ENCODE results near the gene ZSWIM6. TPM values are rescaled to one million over a fixed set of nuclear protein-coding genes. Genes with fewer than 3 reads are reported as not detected.

ZSWIM6 gene
- total RNA-seq, 1 experiment from 2014 or later = 4.2 TPM

- H2AFZ ChIP-seq (ENCODE audit: low read length) = no peak overlapping the region
- H3K27ac ChIP-seq (ENCODE audit: low read length) = no peak overlapping the region
- H3K27me3 ChIP-seq (ENCODE audit: low read length) = no peaks in the 10 kb centered on the region
- no peak for DNase-seq
- no peaks in the 10 kb centered on the region for H3K36me3 ChIP-seq (ENCODE audit: insufficient read depth, low read length)
- no peak overlapping the region for H3K4me3 ChIP-seq (ENCODE audit: low read length)
- no peak overlapping the region for H3K4me2 ChIP-seq (ENCODE audit: low read depth, low read length, poor library complexity, severe bottlenecking)
- peaks cover 32% of the 10 kb centered on the region for H4K20me1 ChIP-seq (ENCODE audit: insufficient read depth, low read depth, low read length)
- H3K4me1 ChIP-seq (ENCODE audit: low read length) = no peaks in the 10 kb centered on the region
- H3K9me2 ChIP-seq (replicated peaks; ENCODE audit: insufficient read depth, low read length) = no peaks in the 10 kb centered on the region
- no peaks in the 10 kb centered on the region for H3K9me3 ChIP-seq (ENCODE audit: low read length)
- H3K79me2 ChIP-seq (ENCODE audit: low read length) = no peaks in the 10 kb centered on the region
- H3K9ac ChIP-seq (ENCODE audit: low read length) = no peak overlapping the region
These were observed 12.3 kb downstream of the ZSWIM6 start for GRCh38 chr5:61344187-61344944.

DNA sequence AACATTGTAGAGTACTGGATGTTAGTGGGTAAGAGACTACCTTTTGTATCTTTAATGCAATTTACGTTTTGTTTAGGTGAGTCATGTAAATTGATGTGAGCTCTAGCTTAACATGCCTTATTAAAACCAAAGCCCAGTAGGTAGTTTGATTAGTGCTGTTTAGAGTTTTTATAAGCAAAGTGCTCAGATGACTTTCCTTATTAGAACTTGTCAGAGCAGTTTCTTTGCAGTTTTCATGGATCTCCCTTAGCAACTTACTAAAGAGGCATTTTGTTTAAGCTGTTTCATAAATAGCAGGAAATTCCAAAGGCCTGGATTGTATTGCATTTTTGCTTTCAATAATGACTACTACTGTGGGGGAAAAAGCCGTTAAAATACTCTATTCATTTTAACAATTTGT, 14.5 kb downstream of the ZSWIM6 start:
- H3K79me2 ChIP-seq (ENCODE audit: low read length) = no peaks in the 10 kb centered on the region
- no peak overlapping the region for H3K9ac ChIP-seq (ENCODE audit: low read length)
- H3K4me2 ChIP-seq (ENCODE audit: low read depth, low read length, poor library complexity, severe bottlenecking) = no peak overlapping the region
- peaks cover 19% of the 10 kb centered on the region for H4K20me1 ChIP-seq (ENCODE audit: insufficient read depth, low read depth, low read length)
- no peaks in the 10 kb centered on the region for H3K27me3 ChIP-seq (ENCODE audit: low read length)
- H3K9me2 ChIP-seq (replicated peaks; ENCODE audit: insufficient read depth, low read length) = no peaks in the 10 kb centered on the region
- H3K4me1 ChIP-seq (ENCODE audit: low read length) = peaks cover 5% of the 10 kb centered on the region
- H3K36me3 ChIP-seq (ENCODE audit: insufficient read depth, low read length) = no peaks in the 10 kb centered on the region
- H3K9me3 ChIP-seq (ENCODE audit: low read length) = no peaks in the 10 kb centered on the region
- no peak for DNase-seq
- no peak overlapping the region for H3K4me3 ChIP-seq (ENCODE audit: low read length)
- H3K27ac ChIP-seq (ENCODE audit: low read length) = no peak overlapping the region
- H2AFZ ChIP-seq (ENCODE audit: low read length) = no peak overlapping the region

DNA sequence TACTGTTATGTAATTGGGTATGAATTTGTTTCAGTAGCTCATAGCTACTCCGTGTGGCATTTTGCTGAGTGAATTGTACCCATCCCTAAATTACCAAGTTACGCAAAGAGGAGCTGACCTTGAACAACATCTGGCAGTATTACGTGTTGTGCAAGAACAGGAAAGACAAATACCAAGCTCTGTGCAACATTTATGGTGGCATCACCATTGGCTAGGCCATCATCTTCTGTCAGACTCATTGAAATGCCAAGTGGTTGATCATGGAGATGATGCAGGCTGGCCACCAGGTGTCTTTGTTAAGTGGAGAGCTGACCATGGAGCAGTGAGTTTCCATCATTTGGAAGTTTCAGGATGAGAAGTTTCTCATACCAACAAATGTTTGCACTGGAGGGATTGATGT, 15.0 kb downstream of the ZSWIM6 start:
- no peaks in the 10 kb centered on the region for H3K9me3 ChIP-seq (ENCODE audit: low read length)
- DNase-seq = no peak
- no peaks in the 10 kb centered on the region for H3K36me3 ChIP-seq (ENCODE audit: insufficient read depth, low read length)
- no peak overlapping the region for H3K4me2 ChIP-seq (ENCODE audit: low read depth, low read length, poor library complexity, severe bottlenecking)
- H3K4me1 ChIP-seq (ENCODE audit: low read length) = peaks cover 5% of the 10 kb centered on the region
- no peak overlapping the region for H2AFZ ChIP-seq (ENCODE audit: low read length)
- H3K79me2 ChIP-seq (ENCODE audit: low read length) = no peaks in the 10 kb centered on the region
- H3K9ac ChIP-seq (ENCODE audit: low read length) = no peak overlapping the region
- peaks cover 19% of the 10 kb centered on the region for H4K20me1 ChIP-seq (ENCODE audit: insufficient read depth, low read depth, low read length)
- H3K27me3 ChIP-seq (ENCODE audit: low read length) = no peaks in the 10 kb centered on the region
- H3K4me3 ChIP-seq (ENCODE audit: low read length) = no peak overlapping the region
- H3K27ac ChIP-seq (ENCODE audit: low read length) = no peak overlapping the region
- no peaks in the 10 kb centered on the region for H3K9me2 ChIP-seq (replicated peaks; ENCODE audit: insufficient read depth, low read length)

DNA sequence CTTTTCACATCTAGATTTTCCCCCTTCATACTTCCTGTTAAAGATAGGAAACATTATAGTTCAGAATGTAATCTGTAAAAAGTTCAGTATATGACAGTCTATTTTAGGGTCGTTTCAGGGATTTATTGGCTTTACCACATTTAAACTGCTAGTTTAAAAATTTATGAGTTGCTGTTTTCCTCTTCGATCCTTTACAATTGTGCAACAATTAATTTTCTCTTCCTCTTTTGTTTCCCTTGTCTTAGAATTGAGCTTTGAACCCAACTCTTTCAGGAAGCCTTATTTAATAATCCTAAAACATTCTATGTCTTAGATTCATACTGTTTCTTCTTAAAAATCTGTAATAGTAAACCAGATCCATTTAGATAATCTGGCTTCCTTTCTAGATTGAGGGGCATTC, 16.4 kb downstream of the ZSWIM6 start:
- Histone ChIP-seq H2AFZ (ENCODE audit: low read length) (no peak overlapping the region), H3K9ac (ENCODE audit: low read length) (no peak overlapping the region), H3K79me2 (ENCODE audit: low read length) (no peaks in the 10 kb centered on the region), H3K9me2 (replicated peaks; ENCODE audit: insufficient read depth, low read length) (no peaks in the 10 kb centered on the region), H3K4me2 (ENCODE audit: low read depth, low read length, poor library complexity, severe bottlenecking) (no peak overlapping the region), H3K27me3 (ENCODE audit: low read length) (no peaks in the 10 kb centered on the region), H4K20me1 (ENCODE audit: insufficient read depth, low read depth, low read length) (peaks cover 10% of the 10 kb centered on the region; the same call in 1 of the 2 replicates), H3K27ac (ENCODE audit: low read length) (no peak overlapping the region), H3K4me3 (ENCODE audit: low read length) (no peak overlapping the region), H3K36me3 (ENCODE audit: insufficient read depth, low read length) (no peaks in the 10 kb centered on the region), H3K9me3 (ENCODE audit: low read length) (no peaks in the 10 kb centered on the region), H3K4me1 (ENCODE audit: low read length) (peaks cover 5% of the 10 kb centered on the region)
- DNase-seq = no peak

DNA sequence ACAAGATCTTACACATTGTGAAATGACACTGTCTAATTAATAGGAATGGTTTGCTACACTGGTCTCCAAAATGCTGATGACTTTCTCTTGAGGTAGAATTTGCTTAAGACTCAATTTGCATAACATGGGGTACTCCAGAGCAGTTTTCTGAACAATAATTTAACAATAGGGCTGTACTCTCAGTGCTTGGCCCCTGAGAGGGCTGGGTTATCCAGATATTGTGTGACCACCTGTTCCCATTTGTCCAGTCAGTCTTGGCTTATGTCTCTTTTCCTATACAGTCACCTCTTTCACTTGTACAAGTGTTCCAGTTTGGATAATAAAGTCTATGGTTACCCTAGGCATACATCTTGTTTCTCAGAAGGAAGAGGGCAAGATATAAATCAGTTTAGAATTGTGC, 17.9 kb downstream of the ZSWIM6 start:
- Histone ChIP-seq H3K27ac (ENCODE audit: low read length) (no peak overlapping the region), H3K27me3 (ENCODE audit: low read length) (no peaks in the 10 kb centered on the region), H3K4me3 (ENCODE audit: low read length) (no peak overlapping the region), H3K4me1 (ENCODE audit: low read length) (peaks cover 5% of the 10 kb centered on the region), H2AFZ (ENCODE audit: low read length) (no peak overlapping the region), H3K9me3 (ENCODE audit: low read length) (no peaks in the 10 kb centered on the region), H3K4me2 (ENCODE audit: low read depth, low read length, poor library complexity, severe bottlenecking) (no peak overlapping the region), H3K36me3 (ENCODE audit: insufficient read depth, low read length) (no peaks in the 10 kb centered on the region), H3K79me2 (ENCODE audit: low read length) (no peaks in the 10 kb centered on the region), H3K9me2 (replicated peaks; ENCODE audit: insufficient read depth, low read length) (no peaks in the 10 kb centered on the region), H3K9ac (ENCODE audit: low read length) (no peak overlapping the region), H4K20me1 (ENCODE audit: insufficient read depth, low read depth, low read length) (peaks cover 9% of the 10 kb centered on the region; the same call in 1 of the 2 replicates)
- DNase-seq = no peak

DNA sequence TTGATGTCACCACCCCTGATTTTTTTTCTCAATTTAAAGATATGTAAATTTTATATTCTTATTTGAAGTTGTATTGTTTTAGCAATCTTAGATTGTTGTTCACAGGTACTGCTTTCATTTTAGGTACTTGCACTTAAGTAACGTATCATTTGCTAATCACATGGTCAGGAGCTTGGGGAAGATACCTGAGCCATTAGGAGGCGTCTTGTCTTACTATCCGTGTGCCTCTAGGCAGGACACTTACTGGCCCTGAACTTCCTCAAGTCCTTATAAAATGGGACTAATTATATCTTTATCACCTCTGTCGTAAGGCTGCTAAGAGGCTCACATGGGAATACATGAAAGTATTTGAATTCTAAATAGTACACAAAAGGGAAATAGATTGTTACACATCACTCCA, 18.5 kb downstream of the ZSWIM6 start:
- H3K9ac ChIP-seq (ENCODE audit: low read length) = no peak overlapping the region
- H3K27ac ChIP-seq (ENCODE audit: low read length) = no peak overlapping the region
- no peak for DNase-seq
- H3K36me3 ChIP-seq (ENCODE audit: insufficient read depth, low read length) = no peaks in the 10 kb centered on the region
- H3K27me3 ChIP-seq (ENCODE audit: low read length) = no peaks in the 10 kb centered on the region
- H4K20me1 ChIP-seq (ENCODE audit: insufficient read depth, low read depth, low read length) = peaks cover 5% of the 10 kb centered on the region; the same call in 1 of the 2 replicates
- H3K4me2 ChIP-seq (ENCODE audit: low read depth, low read length, poor library complexity, severe bottlenecking) = no peak overlapping the region
- H3K9me3 ChIP-seq (ENCODE audit: low read length) = no peaks in the 10 kb centered on the region
- H3K79me2 ChIP-seq (ENCODE audit: low read length) = no peaks in the 10 kb centered on the region
- H2AFZ ChIP-seq (ENCODE audit: low read length) = no peak overlapping the region
- H3K9me2 ChIP-seq (replicated peaks; ENCODE audit: insufficient read depth, low read length) = no peaks in the 10 kb centered on the region
- no peak overlapping the region for H3K4me3 ChIP-seq (ENCODE audit: low read length)
- peaks cover 5% of the 10 kb centered on the region for H3K4me1 ChIP-seq (ENCODE audit: low read length)

DNA sequence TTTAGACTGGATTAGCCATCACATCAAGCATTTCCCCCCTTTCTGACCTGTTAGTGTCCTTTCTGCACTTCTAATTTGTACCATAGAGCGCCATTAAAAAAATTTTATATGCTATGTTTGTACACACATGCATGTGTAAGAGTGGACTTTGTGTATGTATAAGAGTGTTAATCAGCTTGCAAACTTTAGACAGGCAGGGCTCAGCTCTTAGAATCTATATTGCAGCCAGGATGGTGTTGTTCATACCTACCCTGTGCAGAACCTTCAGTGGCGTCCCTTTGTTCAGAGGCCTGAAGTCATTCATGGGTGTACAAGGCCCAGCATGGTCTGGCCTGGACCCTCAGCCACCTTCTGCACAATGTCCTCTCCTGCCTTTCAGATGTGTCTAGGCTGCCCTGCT, 19.7 kb downstream of the ZSWIM6 start:
- no peak overlapping the region for H3K27ac ChIP-seq (ENCODE audit: low read length)
- H3K4me1 ChIP-seq (ENCODE audit: low read length) = peaks cover 5% of the 10 kb centered on the region
- no peak overlapping the region for H3K9ac ChIP-seq (ENCODE audit: low read length)
- H3K36me3 ChIP-seq (ENCODE audit: insufficient read depth, low read length) = no peaks in the 10 kb centered on the region
- H3K4me3 ChIP-seq (ENCODE audit: low read length) = no peak overlapping the region
- H4K20me1 ChIP-seq (ENCODE audit: insufficient read depth, low read depth, low read length) = peaks cover 3% of the 10 kb centered on the region; the same call in 1 of the 2 replicates
- H3K4me2 ChIP-seq (ENCODE audit: low read depth, low read length, poor library complexity, severe bottlenecking) = no peak overlapping the region
- no peak for DNase-seq
- H3K9me3 ChIP-seq (ENCODE audit: low read length) = no peaks in the 10 kb centered on the region; the same call in 1 of the 2 replicates
- H3K27me3 ChIP-seq (ENCODE audit: low read length) = no peaks in the 10 kb centered on the region
- no peaks in the 10 kb centered on the region for H3K9me2 ChIP-seq (replicated peaks; ENCODE audit: insufficient read depth, low read length)
- H3K79me2 ChIP-seq (ENCODE audit: low read length) = no peaks in the 10 kb centered on the region
- no peak overlapping the region for H2AFZ ChIP-seq (ENCODE audit: low read length)

- Histone ChIP-seq H2AFZ (ENCODE audit: low read length) (no peak overlapping the region), H3K4me2 (ENCODE audit: low read depth, low read length, poor library complexity, severe bottlenecking) (no peak overlapping the region), H3K79me2 (ENCODE audit: low read length) (no peaks in the 10 kb centered on the region), H3K4me3 (ENCODE audit: low read length) (no peak overlapping the region), H3K9me3 (ENCODE audit: low read length) (peaks cover 4% of the 10 kb centered on the region), H4K20me1 (ENCODE audit: insufficient read depth, low read depth, low read length) (peaks cover 3% of the 10 kb centered on the region; the same call in 1 of the 2 replicates), H3K27me3 (ENCODE audit: low read length) (no peaks in the 10 kb centered on the region), H3K4me1 (ENCODE audit: low read length) (peaks cover 5% of the 10 kb centered on the region), H3K9ac (ENCODE audit: low read length) (no peak overlapping the region), H3K36me3 (ENCODE audit: insufficient read depth, low read length) (0 out of 2 replicates have a peak, but pooled peaks cover 2% of the 10 kb centered on the region), H3K27ac (ENCODE audit: low read length) (no peak overlapping the region), H3K9me2 (replicated peaks; ENCODE audit: insufficient read depth, low read length) (no peaks in the 10 kb centered on the region)
- DNase-seq = no peak
These were observed 20.1 kb downstream of the ZSWIM6 start for GRCh38 chr5:61352180-61352579.
